ENCODE results near the gene IL12RB2.

IL12RB2 gene

DNA sequence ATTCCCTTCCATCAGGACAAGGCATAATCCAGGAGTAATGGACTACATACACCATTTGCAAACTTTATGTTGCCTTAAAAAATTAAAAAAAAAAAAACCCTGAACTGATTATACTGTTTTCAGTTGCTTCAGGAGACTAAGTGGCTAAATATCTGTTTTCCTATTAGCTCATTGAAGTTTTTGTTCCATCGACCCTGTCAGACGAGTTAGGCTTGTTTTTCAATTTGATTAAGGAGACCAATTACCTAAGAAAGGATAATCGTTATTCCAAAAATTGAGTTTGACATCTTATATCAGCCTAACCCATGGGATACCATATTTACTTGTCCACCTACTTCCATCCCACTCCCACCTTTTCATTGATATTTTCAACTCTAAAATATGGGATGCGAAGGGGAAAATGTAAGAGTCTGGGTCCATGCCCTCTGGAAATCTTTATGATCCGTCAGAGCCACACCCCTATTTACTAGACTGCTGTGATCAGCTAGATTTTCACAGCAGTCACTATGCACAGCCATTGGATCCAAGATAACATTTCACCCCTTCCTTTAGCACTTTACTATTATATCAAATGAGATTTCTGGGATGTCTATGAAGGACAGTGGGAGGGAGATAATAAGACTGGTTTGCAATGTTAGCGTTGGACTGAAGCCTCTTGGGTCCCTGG lies 41.0 kb downstream of the IL12RB2 start:
- no peak for DNase-seq (ENCODE audit: low read depth)

DNA sequence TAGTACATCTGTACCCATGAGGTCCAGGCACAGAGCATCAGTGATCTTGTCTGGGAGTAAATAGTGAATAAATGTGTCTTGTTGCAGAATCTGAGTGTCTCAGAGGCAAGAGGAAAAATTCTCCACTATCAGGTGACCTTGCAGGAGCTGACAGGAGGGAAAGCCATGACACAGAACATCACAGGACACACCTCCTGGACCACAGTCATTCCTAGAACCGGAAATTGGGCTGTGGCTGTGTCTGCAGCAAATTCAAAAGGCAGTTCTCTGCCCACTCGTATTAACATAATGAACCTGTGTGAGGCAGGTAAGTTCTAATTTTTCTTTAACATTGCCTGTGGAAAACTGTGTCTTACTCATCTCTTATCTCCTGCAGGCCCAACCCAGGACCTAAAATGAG lies 43.1 kb downstream of the IL12RB2 start:
- DNase-seq (ENCODE audit: low read depth): no peak

DNA sequence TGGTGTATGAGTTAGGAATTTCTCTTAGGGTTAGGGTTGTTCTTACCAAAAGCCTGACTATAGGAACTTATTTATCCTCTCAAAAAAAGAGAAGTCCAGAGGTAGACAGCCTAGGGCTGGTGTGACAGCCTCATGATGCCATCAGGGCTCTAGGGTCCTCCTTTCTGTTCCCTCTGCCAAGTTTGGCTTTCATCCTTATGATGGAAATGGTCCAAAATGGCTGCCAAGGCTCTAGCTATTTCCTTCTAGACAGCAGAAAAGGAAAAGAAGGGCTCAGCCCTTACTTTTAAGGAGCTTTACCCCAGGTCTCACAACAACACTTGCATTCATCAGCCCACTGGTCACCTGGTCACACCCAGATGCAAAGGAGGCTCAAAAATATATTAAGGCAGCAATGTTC lies 44.5 kb downstream of the IL12RB2 start:
- DNase-seq (ENCODE audit: low read depth): no peak

DNA sequence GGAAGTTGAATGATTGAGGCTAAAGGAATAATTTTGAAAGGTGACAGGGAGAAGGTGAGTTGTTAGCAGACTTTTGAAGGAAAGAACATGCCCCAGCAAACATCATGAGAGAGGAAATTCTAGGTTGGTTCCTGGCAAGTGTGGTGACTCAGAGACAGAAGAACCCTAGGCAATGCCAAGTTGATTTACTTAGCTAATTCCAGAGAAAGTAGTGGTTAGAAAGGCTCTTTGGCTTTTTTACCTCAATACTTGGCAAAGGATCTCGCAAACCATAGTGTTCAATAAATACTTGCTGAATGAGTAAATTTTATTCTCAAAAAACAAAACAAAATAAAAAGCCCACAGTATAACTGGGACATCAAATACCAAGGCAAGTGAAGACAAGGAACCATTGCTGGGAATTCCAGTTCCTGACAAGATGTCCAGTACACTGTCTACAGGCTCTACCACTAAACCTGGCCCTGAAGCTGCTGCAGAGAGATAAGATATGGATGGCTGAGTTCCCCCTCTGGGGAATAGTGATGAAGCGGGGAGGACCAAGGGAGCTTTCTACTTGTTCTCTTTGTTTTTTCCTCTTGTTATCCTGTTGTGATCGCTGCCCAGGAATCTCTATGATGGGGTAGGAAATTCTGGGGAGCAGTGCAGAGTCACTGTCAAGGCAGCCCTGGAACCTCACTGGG lies 48.2 kb downstream of the IL12RB2 start:
- no peak for DNase-seq (ENCODE audit: low read depth)

DNA sequence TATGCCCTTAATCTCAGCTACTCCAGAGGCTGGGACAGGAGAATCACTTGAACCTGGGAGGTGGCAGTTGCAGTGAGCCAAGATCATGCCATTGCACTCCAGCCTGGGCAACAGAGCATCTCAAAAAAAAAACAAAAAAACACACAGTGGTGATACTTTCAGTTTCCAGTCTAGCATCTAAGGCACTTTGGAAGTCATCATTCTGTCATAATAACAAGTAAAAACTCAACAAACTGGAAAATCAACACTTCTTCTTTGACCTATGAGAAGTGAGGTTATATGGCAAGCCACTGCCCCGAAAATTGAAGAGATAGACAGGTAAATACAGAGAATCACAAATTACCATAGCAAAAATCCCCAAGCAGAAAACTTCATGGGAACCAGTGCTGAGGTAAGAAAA lies 51.9 kb downstream of the IL12RB2 start:
- DNase-seq (ENCODE audit: low read depth): no peak

DNA sequence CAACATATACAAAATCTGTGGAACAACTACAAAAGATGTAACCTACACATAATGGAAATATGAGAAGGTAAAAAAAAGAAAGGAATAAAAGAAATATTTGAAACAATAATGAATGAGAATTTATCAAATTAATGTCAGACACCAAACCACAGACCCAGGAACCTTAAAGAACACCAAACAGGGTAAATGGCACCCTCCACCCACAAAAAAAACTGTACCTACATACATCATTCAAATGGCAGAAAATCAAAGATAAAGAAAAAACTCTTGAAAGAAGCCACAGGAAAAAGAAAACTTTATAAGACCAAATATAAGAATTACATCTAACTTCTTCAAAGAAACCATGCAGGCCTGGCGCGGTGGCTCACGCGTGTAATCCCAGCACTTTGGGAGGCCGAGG lies 54.0 kb downstream of the IL12RB2 start:
- DNase-seq (ENCODE audit: low read depth): no peak

DNA sequence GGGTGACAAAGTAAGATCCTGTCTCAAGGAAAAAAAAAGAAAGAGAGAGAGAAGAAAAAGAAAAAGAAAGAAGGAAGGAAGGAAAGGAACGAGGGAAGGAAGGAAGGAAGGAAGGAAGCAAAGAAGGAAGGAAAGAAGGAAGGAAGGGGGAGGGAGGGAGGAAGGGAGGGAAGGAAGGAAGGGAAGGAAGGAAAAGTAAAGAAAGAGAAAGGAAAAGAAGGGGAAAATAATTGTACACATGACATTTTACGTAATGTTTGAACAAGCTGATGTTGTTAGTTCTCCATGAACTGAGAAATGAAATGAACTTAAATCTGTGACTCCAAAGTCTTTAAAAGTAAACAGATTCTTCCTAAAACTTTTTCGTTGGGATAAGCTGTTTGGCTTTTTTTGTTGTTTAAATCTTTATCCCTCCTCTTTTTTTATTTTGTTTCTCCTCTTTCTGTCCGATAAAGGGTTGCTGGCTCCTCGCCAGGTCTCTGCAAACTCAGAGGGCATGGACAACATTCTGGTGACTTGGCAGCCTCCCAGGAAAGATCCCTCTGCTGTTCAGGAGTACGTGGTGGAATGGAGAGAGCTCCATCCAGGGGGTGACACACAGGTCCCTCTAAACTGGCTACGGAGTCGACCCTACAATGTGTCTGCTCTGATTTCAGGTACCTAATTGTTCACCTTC lies 59.8 kb downstream of the IL12RB2 start:
- no peak for DNase-seq (ENCODE audit: low read depth)

DNA sequence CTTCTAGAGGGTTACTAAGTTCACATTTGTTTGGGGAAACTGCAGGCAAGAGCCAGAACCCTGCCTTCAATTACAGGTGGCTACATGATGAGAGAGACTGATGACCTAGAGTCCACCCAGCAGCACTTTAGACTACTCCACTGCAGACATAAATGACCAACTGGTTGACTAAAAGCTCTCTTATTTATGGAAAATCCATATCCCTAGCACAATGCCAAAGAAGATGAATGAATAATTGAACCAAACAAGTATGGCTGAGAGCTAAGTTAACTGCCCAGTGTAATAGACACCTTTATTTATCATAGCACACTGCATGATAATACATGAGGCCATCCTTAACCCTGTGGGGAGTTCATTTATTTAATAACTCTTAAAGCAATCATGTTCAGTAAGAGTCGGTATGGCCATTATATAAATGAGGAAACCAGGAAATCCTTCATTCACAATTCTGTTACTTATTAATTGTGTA lies 60.4 kb downstream of the IL12RB2 start:
- DNase-seq (ENCODE audit: low read depth): no peak

DNA sequence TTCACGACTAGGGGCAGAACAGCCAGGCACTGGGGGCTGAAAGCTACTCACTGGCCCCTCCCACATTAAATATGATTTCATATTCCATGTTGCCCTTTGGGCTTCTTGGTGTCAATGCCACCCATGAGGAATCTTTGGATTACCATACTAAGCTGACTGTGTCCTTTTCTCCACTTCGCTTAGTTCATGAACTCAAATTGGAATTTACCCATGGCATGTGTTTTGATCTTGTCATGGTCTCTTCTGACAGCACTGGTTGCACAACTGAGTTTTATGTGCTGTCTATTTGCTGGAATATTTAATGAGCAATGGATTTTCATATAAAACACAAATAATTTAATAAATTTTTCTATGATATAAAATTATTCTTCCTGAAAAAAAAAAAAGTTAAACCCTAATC lies 63.4 kb downstream of the IL12RB2 start:
- DNase-seq (ENCODE audit: low read depth): no peak

DNA sequence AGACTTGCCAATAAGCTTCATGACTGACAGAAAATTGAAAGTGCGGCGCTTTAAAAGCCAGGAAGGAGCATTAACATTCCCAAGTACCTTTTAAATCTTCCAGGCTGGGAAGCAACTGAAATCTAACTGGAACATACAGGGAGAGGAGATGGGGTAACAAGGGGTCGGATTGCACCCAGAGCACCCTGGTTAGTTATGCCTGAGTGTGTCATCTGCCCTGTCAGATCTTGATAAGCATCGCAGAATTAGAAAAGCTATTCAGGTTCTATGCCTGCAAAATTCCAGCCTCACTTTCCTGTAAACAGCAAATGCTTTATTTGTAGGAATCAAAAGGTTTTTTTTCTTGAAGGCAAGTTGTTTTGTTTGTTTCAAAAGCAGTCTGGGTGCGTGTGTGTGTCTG lies 64.0 kb downstream of the IL12RB2 start:
- no peak for DNase-seq (ENCODE audit: low read depth)

DNA sequence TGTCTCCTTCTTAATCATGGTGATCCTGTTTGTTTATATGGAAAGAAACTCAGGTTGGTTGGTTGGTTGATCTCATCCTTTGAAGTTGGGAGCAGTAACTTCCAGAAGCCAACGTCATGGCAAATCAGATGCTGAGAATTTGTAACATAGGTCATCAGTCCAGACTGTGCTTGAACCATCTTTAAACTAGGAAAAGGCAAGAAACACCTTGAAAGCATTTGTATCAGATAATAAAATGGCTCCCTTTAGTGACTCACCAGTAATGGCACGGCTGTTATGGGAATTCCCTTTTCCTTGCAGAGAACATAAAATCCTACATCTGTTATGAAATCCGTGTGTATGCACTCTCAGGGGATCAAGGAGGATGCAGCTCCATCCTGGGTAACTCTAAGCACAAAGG lies 64.5 kb downstream of the IL12RB2 start:
- no peak for DNase-seq (ENCODE audit: low read depth)

DNA sequence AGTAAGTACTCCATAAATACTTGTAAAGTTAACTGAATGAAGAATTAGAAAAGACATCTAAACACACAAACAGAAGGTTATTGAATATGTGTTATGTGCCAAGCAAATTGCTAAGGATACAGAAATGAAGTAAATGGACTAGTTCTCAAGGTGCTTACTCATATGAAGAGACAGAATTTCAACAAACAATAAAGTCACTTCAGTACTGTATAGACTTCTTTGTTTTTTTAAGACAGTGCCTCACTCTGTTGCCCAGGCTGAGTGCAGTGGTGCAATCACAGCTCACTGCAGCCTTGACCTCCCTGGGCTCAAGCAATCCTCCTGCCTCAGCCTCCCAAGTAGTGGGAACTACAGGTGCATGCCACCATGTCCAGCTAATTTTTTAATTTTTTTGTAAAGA lies 65.2 kb downstream of the IL12RB2 start:
- no peak for DNase-seq (ENCODE audit: low read depth)

DNA sequence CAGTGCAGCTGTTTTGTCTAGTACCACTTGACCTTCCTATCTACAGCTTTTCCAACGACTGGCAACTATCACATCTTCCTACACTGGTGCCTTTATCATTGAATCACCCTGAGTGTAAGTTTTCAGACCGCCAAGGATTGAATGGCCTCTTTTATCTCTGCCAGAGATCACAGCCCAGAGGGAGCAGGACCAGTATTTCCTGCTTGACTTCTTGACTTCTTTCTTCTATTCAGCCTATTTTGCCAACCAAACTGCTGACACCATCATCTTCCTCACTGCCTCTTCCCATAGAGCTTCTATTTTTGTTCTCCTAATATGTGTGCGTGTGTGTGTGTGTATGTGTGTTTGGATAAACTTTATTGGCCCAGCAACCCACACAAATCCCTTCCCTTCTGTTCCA lies 68.7 kb downstream of the IL12RB2 start:
- DNase-seq (ENCODE audit: low read depth): no peak

DNA sequence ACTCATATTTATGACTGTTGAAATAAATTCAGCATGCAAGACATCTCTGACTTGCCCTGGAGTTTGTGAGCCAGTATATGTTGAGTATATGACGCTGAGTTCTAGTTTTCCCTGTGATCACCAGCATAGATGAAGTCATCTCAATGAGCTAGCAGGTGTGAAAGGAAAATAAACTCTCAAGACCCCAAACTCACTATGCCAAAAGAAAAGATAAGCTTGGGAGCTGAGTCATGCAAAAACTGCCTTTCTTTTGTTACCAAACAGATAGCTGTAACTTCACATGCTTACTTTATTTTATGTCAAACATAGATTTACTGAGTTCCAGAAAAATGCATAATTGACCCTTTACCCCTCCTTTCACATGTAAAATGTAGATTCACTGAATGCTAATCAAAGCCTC lies 69.6 kb downstream of the IL12RB2 start:
- no peak for DNase-seq (ENCODE audit: low read depth)

DNA sequence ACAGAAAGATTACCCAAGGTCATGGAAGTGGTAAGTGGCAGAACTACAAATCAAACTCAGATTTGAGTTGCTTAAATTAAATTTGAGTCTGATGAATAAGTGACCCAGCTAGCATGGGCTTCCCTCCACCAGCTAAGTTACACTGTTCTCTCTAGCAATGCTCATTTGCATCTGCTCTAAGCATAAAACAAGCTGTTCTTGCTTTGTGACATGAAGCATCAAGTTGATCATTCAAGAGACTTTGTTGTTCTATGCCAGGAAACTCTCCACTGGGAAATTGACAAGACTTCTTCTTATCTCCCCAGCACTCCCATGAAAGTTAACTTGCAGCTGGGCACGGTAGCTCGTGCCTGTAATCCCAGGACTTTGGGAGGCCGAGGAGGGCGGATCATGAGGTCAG lies 73.5 kb downstream of the IL12RB2 start:
- no peak for DNase-seq (ENCODE audit: low read depth)

DNA sequence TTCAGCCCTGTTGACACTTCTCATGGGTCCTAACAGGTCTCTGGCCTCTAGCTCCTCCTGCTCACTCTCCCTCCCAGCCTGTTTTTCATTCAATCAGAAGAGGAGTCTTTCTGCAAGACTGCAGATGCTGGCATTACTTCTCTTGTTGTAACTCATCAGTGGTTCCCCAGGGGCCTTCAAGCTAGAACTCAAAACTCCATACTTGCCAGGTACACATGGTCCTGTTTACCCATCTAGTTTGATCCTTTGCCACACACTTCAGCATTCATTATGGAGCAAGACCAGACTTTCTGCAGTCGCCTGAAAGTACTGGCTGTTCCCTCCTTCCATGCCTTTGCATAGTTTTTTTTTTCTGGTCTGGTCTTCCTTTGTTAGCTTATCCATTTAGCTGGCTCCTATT lies 74.6 kb downstream of the IL12RB2 start:
- no peak for DNase-seq (ENCODE audit: low read depth)

DNA sequence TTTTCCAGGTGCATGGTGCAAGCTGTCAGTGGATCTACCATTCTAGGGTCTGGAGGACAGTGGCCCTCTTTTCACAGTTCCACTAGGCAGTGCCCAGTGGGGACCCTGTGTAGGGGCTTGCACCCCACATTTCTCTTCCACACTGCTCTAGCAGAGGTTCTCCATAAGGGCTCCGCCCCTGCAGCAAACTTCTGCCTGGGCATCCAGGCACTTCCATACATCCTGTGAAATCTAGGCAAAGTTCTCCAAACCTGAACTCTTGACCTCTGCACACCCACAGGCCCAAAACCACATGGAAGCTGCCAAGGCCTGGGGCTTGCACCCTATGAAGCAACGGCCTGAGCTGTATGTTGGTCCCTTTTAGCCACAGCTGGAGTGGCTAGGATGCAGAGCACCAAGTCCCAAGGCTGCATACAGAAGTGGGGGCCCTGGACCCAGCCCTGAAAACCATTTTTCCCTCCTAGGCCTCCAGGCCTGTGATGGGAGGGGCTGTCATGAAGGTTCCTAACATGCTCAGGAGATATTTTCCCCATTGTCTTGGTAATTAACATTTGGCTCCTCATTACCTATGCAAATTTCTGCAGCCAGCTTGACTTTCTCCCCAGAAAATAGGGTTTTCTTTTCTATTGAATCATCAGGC lies 76.4 kb downstream of the IL12RB2 start:
- no peak for DNase-seq (ENCODE audit: low read depth)

DNA sequence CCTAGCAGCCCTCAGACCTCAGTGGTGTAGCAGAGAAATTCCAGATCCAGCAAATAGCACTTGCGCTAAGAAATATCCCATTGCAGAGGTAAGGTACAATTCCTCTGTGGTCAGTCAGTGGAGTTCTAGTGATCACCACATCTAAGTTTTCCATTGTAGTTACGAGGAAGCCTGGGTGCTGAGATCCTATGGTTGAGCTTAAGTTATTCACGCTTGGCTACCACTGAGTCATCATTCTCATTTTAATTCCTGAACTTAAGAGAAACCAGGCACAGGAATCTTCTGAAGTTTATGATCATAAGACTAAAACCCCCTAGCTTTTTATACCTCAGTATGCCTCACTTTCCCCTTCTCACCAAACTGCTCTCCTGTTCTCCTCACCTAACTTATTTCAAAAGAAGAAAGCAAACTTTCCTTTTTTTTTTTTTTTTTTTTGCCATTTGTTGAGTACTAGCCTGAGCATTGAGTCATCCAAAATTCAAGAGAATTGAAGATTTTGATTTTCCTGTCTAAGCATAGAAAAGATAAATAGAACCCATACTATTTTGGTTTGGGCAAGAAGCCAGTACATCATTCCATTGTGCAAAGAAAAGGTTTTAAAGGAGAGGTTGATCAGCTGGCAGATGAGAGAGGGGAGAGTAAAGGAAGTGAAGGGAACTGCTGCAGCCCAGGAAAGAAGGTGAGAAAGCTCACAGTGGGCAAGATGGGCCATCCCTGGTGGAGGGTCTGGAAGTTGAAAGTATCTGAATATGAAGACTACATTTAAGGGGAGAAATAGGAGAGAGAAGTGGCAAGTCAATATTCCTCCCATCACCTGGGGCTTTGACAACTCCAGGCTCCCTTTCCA lies 82.6 kb downstream of the IL12RB2 start:
- no peak for DNase-seq (ENCODE audit: low read depth)

DNA sequence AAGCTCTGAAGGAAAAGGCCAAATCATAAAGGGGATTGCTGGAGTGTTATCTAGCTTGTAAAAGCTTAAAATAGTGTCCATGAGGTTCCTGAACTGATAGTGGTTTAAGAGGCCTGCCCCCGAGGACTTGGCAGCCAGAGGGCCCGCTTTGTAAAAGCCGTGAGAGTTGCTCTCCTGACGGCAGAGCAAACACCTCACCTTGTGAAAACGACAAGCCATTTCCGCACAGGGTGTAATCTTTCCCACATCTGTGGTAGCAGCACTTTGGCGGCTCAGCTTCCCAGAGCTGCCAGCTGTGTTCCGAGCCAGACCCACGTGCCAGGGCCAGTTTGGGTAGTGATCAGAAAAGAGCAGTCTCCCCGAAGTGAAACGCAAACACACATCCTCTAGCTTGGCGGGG lies 85.6 kb downstream of the IL12RB2 start:
- DNase-seq (ENCODE audit: low read depth): no peak

DNA sequence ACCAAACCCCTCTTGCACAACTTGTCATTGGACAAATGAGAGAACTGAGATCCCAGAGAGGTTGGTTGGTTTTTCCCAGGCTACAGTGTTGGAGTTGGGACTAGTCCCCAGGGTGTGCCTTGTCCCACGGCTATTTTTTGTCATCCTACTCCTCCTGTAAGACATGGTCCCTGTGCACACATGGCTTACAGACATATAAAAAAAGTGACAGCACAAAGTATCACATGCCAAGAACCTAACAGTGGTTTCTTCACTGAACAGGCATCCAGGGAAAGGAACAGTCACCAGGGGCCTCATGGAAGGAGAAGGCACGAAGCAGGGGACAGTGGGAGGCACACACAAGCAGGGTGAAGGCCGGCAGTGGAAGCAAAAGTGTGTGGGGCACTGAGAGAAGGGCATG lies 86.1 kb downstream of the IL12RB2 start:
- DNase-seq (ENCODE audit: low read depth): no peak

DNA sequence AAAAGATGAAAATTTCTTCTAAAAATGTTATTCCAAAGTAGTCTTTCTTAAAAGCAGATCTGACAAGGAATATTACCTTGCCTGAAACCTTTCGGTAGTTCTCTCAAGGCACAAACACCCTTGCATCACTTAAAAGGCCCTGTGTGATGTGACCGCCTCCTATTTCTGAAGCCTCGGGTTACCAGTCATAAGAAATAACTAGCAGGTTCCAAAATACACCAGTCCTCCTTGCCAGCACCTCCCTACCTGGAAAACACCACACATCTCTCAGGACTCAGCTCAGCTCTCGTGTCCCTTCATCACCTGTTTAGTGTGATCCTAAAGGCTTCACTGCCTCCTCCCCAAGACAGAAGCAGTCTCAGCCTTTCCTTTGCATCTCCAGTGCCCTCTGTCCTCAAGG lies 86.9 kb downstream of the IL12RB2 start:
- no peak for DNase-seq (ENCODE audit: low read depth)
